Fibroblast of lung (primary cell): ENCODE measurements around the gene CMIP. TPM values are rescaled to one million over a fixed set of nuclear protein-coding genes. Genes with fewer than 3 reads are reported as not detected.

Experiments used
- DNase-seq, 2 donors: peaks; one replicate each; pipeline versions ENCODE4 v3.0.0 to v3.0.0-alpha.2; 2010; ENCODE audit warnings: low read depth in 2 of 2
- H2AFZ ChIP-seq: 2 replicates; pipeline ENCODE4 v1.5.1; 2012; ENCODE audit warnings: low read length, control low read depth, inconsistent platforms
- H3K27ac ChIP-seq: 2 replicates; pipeline ENCODE4 v1.5.1; 2011; ENCODE audit warnings: low read length, control low read depth; ENCODE audit not compliant: insufficient read depth
- H3K27me3 ChIP-seq: 2 replicates; pipeline ENCODE4 v1.5.1; 2011; ENCODE audit warnings: mild to moderate bottlenecking, low read length; ENCODE audit not compliant: control insufficient read depth, insufficient read depth
- H3K36me3 ChIP-seq: 2 replicates; pipeline ENCODE4 v1.5.1; 2011; ENCODE audit warnings: low read length; ENCODE audit not compliant: control insufficient read depth, insufficient read depth
- H3K4me1 ChIP-seq: 2 replicates; pipeline ENCODE4 v1.5.1; 2011; ENCODE audit warnings: low read length; ENCODE audit not compliant: control insufficient read depth, insufficient read depth; ENCODE audit errors: extremely low read depth
- H3K4me2 ChIP-seq: 2 replicates; pipeline ENCODE4 v1.5.1; 2011; ENCODE audit warnings: low read length, control low read depth; ENCODE audit not compliant: insufficient read depth; ENCODE audit errors: extremely low read depth
- H3K4me3 ChIP-seq, 4 experiments: fragments of 200-600 bp in 1 of 4; sonication (generic) in 1 of 4; replicated peaks in 1 of 4; 2 replicates each; pipeline ENCODE4 v1.5.1; 2011 to 2016; ENCODE audit warnings: low read length in 4 of 4, low read depth in 3 of 4, mild to moderate bottlenecking in 3 of 4, control low read depth in 2 of 4, inconsistent platforms in 1 of 4, mixed read lengths in 1 of 4; ENCODE audit not compliant: insufficient read depth in 1 of 4; ENCODE audit errors: control extremely low read depth in 1 of 4
- H3K79me2 ChIP-seq: 2 replicates; pipeline ENCODE4 v1.5.1; 2012; ENCODE audit warnings: mild to moderate bottlenecking, low read length, inconsistent platforms; ENCODE audit not compliant: control insufficient read depth, insufficient read depth
- H3K9ac ChIP-seq: 2 replicates; pipeline ENCODE4 v1.5.1; 2011; ENCODE audit warnings: mild to moderate bottlenecking, low read length, control low read depth; ENCODE audit not compliant: insufficient read depth
- H3K9me3 ChIP-seq: 2 replicates; pipeline ENCODE4 v1.5.1; 2012; ENCODE audit warnings: low read depth, low read length; ENCODE audit not compliant: control insufficient read depth, insufficient read depth
- H4K20me1 ChIP-seq: 2 replicates; pipeline ENCODE4 v1.5.1; 2011; ENCODE audit warnings: low read length; ENCODE audit not compliant: control insufficient read depth, insufficient read depth; ENCODE audit errors: extremely low read depth
- EZH2 ChIP-seq: IDR thresholded peaks from 2 replicates; pipeline ENCODE4 v1.5.1; 2012; ENCODE audit warnings: low read length, control low read depth, mild to moderate bottlenecking; ENCODE audit errors: missing control alignments
- polyA plus RNA-seq, 2 donors: library from polyadenylated mRNA; depleted of rRNA in 1 of 2; stranded (reverse) in 1 of 2; unstranded in 1 of 2; fragments of >200 nt; gene quantifications; 2 replicates each; pipeline ENCODE4 v1.2.1, GENCODE V29; 2011 to 2012; ENCODE audit warnings: missing spikeins in 1 of 2
- total RNA-seq: library from RNA; depleted of rRNA; stranded (reverse); fragments of >200 nt; gene quantifications from 2 replicates; pipeline ENCODE4 v1.2.1, GENCODE V29; 2014
- TF ChIP-seq, protein P1 (sequence below), 2 donors: IDR thresholded peaks in 1 of 2; conservative IDR thresholded peaks in 1 of 2; 1 replicate in 1 of 2; 2 replicates in 1 of 2; pipeline ENCODE4 v1.5.1; 2011 to 2012; ENCODE audit warnings: low read length in 2 of 2, control low read depth in 1 of 2, inconsistent platforms in 1 of 2, low read depth in 1 of 2, mild to moderate bottlenecking in 1 of 2

The CMIP gene
- total and polyA plus RNA-seq, 2 donors (not counting 1 experiment from before 2014, with no cell fraction given): 1.9 to 5.1 TPM

DNA sequence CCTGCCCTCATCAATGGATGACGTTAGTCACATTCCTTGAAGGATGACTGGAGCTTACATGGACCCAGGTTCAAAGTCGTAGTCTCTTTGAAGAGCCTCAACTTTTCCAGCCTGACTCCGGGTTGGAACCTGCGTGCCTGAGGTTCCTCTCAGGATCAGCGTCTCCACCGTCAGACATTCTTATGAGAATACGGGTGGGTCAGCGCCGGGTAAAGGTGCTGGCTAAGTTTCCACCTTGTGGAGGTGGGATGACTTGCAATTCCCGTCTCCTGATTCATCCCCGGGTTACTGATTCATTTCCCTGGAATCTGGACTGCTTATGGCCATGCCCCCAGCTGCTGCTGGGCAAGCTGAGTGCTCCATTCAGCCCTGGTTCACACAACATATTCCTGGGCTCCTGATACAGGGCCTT, 38.9 kb upstream of the CMIP start:
- H3K4me2 ChIP-seq: no peak overlapping the region
- H4K20me1 ChIP-seq: no peaks in the 10 kb centered on the region
- no peaks in the 10 kb centered on the region for H3K36me3 ChIP-seq
- no peaks in the 10 kb centered on the region for H3K27me3 ChIP-seq
- peak overlapping the region; percentile 23 for H3K27ac ChIP-seq
- TF ChIP-seq, protein P1, sequence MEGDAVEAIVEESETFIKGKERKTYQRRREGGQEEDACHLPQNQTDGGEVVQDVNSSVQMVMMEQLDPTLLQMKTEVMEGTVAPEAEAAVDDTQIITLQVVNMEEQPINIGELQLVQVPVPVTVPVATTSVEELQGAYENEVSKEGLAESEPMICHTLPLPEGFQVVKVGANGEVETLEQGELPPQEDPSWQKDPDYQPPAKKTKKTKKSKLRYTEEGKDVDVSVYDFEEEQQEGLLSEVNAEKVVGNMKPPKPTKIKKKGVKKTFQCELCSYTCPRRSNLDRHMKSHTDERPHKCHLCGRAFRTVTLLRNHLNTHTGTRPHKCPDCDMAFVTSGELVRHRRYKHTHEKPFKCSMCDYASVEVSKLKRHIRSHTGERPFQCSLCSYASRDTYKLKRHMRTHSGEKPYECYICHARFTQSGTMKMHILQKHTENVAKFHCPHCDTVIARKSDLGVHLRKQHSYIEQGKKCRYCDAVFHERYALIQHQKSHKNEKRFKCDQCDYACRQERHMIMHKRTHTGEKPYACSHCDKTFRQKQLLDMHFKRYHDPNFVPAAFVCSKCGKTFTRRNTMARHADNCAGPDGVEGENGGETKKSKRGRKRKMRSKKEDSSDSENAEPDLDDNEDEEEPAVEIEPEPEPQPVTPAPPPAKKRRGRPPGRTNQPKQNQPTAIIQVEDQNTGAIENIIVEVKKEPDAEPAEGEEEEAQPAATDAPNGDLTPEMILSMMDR (conservative IDR thresholded peaks at IDR 0.05 in 1 of 2, IDR thresholded peaks at IDR 0.05 in 1 of 2; ENCODE audit: low read depth in 1 of 2, low read length in 2 of 2): peak in 1 of 2 donors; percentile 4
- TF ChIP-seq EZH2: no peak
- no peaks in the 10 kb centered on the region for H3K9me3 ChIP-seq
- no peak overlapping the region for H3K4me3 ChIP-seq
- H2AFZ ChIP-seq: no peak overlapping the region
- no peaks in the 10 kb centered on the region for H3K79me2 ChIP-seq
- peaks cover 7% of the 10 kb centered on the region for H3K4me1 ChIP-seq
- H3K9ac ChIP-seq: no peak overlapping the region
- DNase-seq: peak; percentile 67 to 99

GRCh38 chr16:81408409-81408950, 36.1 kb upstream of the CMIP start:
- H3K36me3 ChIP-seq: no peaks in the 10 kb centered on the region
- H3K27me3 ChIP-seq: peaks cover under 1% of the 10 kb centered on the region
- H3K9me3 ChIP-seq: no peaks in the 10 kb centered on the region
- H3K4me3 ChIP-seq: no peak overlapping the region
- H3K4me1 ChIP-seq: peaks cover 7% of the 10 kb centered on the region
- no peaks in the 10 kb centered on the region for H3K79me2 ChIP-seq
- H4K20me1 ChIP-seq: no peaks in the 10 kb centered on the region
- H3K27ac ChIP-seq: no peak overlapping the region
- no peak for DNase-seq
- H3K4me2 ChIP-seq: no peak overlapping the region
- H3K9ac ChIP-seq: no peak overlapping the region
- TF ChIP-seq, protein P1 (conservative IDR thresholded peaks at IDR 0.05 in 1 of 2, IDR thresholded peaks at IDR 0.05 in 1 of 2; ENCODE audit: low read depth in 1 of 2, low read length in 2 of 2): no peak
- H2AFZ ChIP-seq: no peak overlapping the region

- no peaks in the 10 kb centered on the region for H3K79me2 ChIP-seq
- H3K4me2 ChIP-seq: no peak overlapping the region
- H3K27me3 ChIP-seq: peaks cover 5% of the 10 kb centered on the region
- H3K9ac ChIP-seq: no peak overlapping the region
- H3K36me3 ChIP-seq: no peaks in the 10 kb centered on the region
- DNase-seq: no peak
- H3K27ac ChIP-seq: no peak overlapping the region
- no peak overlapping the region for H2AFZ ChIP-seq
- H3K4me3 ChIP-seq: no peak overlapping the region
- H3K9me3 ChIP-seq: no peaks in the 10 kb centered on the region
- peaks cover 4% of the 10 kb centered on the region for H3K4me1 ChIP-seq
- TF ChIP-seq, protein P1 (conservative IDR thresholded peaks at IDR 0.05 in 1 of 2, IDR thresholded peaks at IDR 0.05 in 1 of 2; ENCODE audit: low read depth in 1 of 2, low read length in 2 of 2): no peak
- no peak for TF ChIP-seq EZH2
- no peaks in the 10 kb centered on the region for H4K20me1 ChIP-seq
Observed at GRCh38 chr16:81409016-81409556, 35.5 kb upstream of the CMIP start.
